Measurements from ENCODE around the gene PITHD1. TPM values are rescaled to one million over a fixed set of nuclear protein-coding genes. Genes with fewer than 3 reads are reported as not detected.
"Not testable (repeated sequence)": the region's sequence is repeated elsewhere in the genome, so short reads cannot be mapped to it uniquely, and the experiment has no call there.

The PITHD1 gene
- polyA plus RNA-seq, 12 donors, result 32.9 to 54.7 (median 40.8) TPM; not detected in 1

DNA sequence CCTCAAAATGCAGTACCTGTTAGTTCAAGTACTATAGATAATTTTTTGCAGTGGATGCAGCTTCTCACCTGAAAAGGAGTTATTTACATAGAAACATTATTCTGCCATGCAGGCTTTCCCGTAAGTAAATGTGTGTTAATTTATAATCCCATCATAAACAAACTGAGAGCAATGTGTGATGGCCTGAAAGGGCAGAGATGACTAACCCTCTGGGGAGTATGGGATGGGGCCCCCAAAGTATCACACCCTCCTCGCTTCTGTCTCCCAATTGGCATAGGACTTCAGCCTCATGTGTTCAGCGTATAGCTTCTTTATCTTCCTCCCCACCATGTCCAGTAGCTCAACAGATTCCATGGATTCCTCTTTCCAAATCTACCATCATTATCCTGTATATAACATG lies 39.4 kb downstream of the PITHD1 start:
- no peak for DNase-seq

DNA sequence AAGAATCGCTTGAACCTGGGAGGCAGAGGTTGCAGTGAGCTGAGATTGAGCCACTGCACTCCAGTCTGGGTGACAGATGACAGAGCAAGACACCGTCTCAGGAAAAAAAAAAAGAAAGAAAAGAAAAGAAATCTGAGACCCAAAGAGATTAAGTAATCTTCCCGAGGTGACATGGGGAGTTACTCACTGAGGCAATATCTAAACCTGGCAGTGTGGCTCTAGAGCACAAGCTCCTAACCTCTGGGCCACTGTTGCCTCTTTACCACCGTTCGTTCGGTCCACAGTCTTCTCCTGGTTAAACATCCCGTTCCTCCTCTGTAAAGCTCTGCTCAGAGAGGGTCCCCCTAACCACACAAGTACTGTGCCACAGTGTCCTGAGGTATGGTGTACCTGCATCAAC lies 45.5 kb downstream of the PITHD1 start:
- no peak for DNase-seq

GRCh38 chr1:23824711-23825075 lies 46.5 kb downstream of the PITHD1 start:
- no peak for DNase-seq

DNA sequence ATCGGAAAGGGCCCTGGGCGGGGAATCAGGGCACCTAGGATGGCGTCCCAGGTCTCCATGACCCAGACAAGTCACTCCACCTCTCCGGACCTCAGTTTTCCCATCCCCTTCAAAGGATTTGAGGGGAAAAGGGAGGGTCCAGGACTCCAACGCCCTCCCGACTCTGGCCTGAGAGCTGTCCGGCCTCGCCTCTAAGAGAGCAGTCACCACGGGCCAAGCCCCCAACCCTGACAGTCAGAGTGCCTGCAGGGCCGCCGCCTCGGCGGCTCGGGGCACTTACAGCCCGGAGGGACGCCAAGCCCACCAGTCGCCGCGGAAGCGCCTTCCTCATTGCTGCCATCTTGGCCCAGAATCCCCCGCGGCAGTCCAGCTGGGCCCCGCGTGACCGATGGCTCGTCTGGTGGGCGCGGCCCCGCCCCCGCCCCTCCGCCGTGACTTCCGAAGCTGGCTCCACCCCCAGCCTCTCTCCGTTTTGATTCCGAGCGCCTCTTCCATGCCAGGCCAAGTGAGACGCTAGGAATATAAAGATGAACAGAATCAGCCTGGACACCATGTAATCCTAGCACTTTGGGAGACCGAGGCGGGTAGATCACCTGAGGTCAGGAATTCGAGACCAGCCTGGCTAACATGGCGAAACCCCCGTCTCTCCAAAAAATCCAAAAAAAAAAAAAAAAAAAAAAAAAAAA lies 47.0 kb downstream of the PITHD1 start, which contains the start of gene HMGCL:
TSS of gene HMGCL (minus strand) at position 354 of the 686 bp plus-strand sequence. CDS start at position 340, 14 bp downstream.
- peak; percentile 93 for DNase-seq

- no peak for DNase-seq
Measured at GRCh38 chr1:23825762-23826522, 47.7 kb downstream of the PITHD1 start.

DNA sequence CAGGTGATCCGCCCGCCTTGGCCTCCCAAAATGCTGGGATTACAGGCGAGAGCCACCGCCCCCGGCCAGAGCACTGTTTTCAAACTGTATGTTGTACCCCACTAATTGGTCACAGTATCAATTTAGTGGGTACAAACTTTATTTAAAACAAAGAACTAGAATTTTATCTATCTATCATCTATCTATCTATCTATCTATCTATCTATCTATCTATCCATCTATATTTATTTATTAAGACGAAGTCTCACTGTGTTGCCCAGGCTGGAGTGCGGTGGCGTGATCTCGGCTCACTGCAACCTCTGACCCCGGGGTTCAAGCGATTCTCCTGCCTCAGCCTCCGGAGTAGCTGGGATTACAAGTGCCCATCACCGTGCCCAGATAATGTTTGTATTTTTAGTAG lies 48.4 kb downstream of the PITHD1 start:
- DNase-seq, result not testable (repeated sequence)

DNA sequence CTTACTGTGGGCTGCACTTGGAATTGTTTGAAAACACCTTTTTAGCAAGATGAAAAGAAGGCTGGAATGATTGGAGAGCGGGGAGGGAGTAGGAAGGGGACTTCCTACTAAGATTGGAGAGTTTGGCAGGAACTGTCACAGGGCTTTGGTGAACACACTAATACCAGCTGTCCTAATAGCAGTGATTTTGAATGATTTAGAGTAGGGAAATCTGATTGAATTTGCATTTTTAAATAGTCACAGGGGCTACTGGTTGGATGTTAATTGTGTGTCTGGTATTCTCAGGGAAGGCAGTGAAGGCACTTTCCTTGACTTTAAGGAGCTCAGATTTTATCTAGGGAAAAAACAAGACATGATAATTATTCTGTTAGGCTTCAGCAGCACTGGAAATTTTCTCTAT lies 49.5 kb downstream of the PITHD1 start:
- DNase-seq, result no peak

DNA sequence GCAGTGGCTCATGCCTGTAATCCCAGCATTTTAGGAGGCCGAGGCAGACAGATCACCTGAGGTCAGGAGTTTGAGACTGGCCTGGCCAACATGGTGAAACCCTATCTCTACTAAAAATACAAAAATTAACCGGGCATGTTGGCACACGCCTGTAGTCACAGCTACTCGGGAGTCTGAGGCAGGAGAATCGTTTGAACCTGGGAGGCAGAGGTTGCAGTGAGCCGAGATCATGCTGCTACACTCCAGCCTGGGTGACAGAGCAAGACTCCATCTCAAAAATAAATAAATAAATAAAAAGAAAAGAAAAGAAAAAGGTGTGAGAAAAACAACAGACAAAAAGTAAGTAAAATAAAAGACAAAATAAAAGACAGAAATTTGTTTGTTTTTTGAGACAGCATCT lies 55.9 kb downstream of the PITHD1 start:
- not testable (repeated sequence) for DNase-seq

- no peak for DNase-seq
Measured at GRCh38 chr1:23836037-23836436, 57.8 kb downstream of the PITHD1 start.

Other genes starting within 250 kb of the PITHD1 start
- 1 to 10 TPM in 11 of 12 donors, not detected in 1; 2.0 to 7.1 (median 4.4) TPM for gene E2F2, start 247.2 kb upstream of the PITHD1 start, polyA plus RNA-seq (ENCODE audit: insufficient read length in 12 of 12)
- 10 to 100 TPM in 11 of 12 donors, not detected in 1; 38.4 to 74.6 (median 61.2) TPM for gene ID3, start 218.9 kb upstream of the PITHD1 start, polyA plus RNA-seq (ENCODE audit: insufficient read length in 12 of 12)
- 1,000 to 10,000 TPM in 11 of 12 donors, not detected in 1; 2,755 to 4,003 (median 2,978) TPM for gene RPL11, start 86.6 kb upstream of the PITHD1 start, polyA plus RNA-seq (ENCODE audit: insufficient read length in 12 of 12)
- gene ELOA, start 34.9 kb upstream of the PITHD1 start, polyA plus RNA-seq (ENCODE audit: insufficient read length in 12 of 12), result 10 to 100 TPM in 11 of 12 donors, not detected in 1; 23.3 to 33.8 (median 30.6) TPM
- gene LYPLA2, start 12.7 kb downstream of the PITHD1 start, polyA plus RNA-seq (ENCODE audit: insufficient read length in 12 of 12), result 10 to 100 TPM in 11 of 12 donors, not detected in 1; 24.0 to 61.1 (median 28.7) TPM
- 10 to 100 TPM in 11 of 12 donors, not detected in 1; 12.9 to 69.3 (median 19.7) TPM for gene GALE, start 22.3 kb downstream of the PITHD1 start, polyA plus RNA-seq (ENCODE audit: insufficient read length in 12 of 12)
- gene HMGCL, start 47.0 kb downstream of the PITHD1 start, polyA plus RNA-seq (ENCODE audit: insufficient read length in 12 of 12), result 10 to 100 TPM in 11 of 12 donors, not detected in 1; 13.2 to 28.0 (median 22.5) TPM
- gene FUCA1, start 89.9 kb downstream of the PITHD1 start, polyA plus RNA-seq (ENCODE audit: insufficient read length in 12 of 12), result 10 to 100 TPM in 11 of 12 donors, not detected in 1; 11.4 to 21.9 (median 15.5) TPM
- gene CNR2, start 134.9 kb downstream of the PITHD1 start, polyA plus RNA-seq (ENCODE audit: insufficient read length in 12 of 12), result under 1 TPM in 9 of 12 donors, not detected in 3; 0.03 to 0.47 (median 0.08) TPM
- gene PNRC2, start 181.4 kb downstream of the PITHD1 start, polyA plus RNA-seq (ENCODE audit: insufficient read length in 12 of 12), result 100 to 1,000 TPM in 11 of 12 donors, not detected in 1; 100 to 180 (median 108) TPM
- 100 to 1,000 TPM in 10 of 12 donors, 10 to 100 TPM in 1, not detected in 1; 83.8 to 188 (median 133) TPM for gene SRSF10, start 201.9 kb downstream of the PITHD1 start, polyA plus RNA-seq (ENCODE audit: insufficient read length in 12 of 12)

All from muscle of arm (tissue), 12 donors.